Measurements from ENCODE around the gene ZEB2.
A peak's percentile ranks its signal among the peaks of the same experiment; 100 is the strongest.

ZEB2 gene

GRCh38 chr2:144458541-144458940, 61.4 kb downstream of the ZEB2 start:
- 91% methylated on average over 3 of the region's 3 CpGs for WGBS
- H3K4me1 ChIP-seq (ENCODE audit: insufficient read depth, low read length), result peaks cover 44% of the 10 kb centered on the region
- no peak overlapping the region for H3K9ac ChIP-seq (ENCODE audit: low read depth, low read length)

DNA sequence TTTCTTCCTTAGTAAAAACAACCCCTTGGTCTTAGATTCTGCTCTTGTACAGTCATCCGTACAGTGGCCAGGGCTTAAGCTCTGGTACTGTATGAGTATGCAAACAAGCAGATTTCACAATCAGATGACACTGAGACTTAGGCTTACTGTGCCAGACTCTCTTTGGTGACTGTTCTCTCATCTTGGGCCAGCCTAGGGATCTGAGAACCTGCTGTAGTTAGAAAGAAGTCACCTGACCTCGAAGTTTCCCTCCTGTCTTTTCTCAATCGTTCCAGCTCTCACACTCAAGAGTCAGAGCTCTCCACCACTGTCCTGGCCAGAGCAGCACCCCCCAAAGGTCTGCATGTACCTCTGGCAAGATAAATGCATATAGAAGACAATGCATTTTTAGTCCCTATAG, 63.2 kb downstream of the ZEB2 start:
- Histone ChIP-seq H3K27me3 (ENCODE audit: insufficient read depth, low read length) (no peaks in the 10 kb centered on the region; the same call in 1 of the 2 replicates), H3K9ac (ENCODE audit: low read depth, low read length) (no peak overlapping the region), H3K27ac (ENCODE audit: low read depth, low read length) (no peak overlapping the region), H3K36me3 (ENCODE audit: insufficient read depth, low read length) (no peaks in the 10 kb centered on the region), H3K9me3 (ENCODE audit: insufficient read depth, low read depth, low read length) (no peaks in the 10 kb centered on the region), H3K4me3 (ENCODE audit: low read length) (no peak overlapping the region), H3K4me1 (ENCODE audit: insufficient read depth, low read length) (peaks cover 62% of the 10 kb centered on the region)
- 73% methylated on average over 3 of the region's 3 CpGs for WGBS

More at GRCh38 chr2:144458541-144458940, 61.4 kb downstream of the ZEB2 start:
- H3K4me3 ChIP-seq (ENCODE audit: low read length), result no peak overlapping the region
- no peaks in the 10 kb centered on the region for H3K9me3 ChIP-seq (ENCODE audit: insufficient read depth, low read depth, low read length)
- H3K36me3 ChIP-seq (ENCODE audit: insufficient read depth, low read length), result no peaks in the 10 kb centered on the region
- H3K27ac ChIP-seq (ENCODE audit: low read depth, low read length), result no peak overlapping the region
- H3K27me3 ChIP-seq (ENCODE audit: insufficient read depth, low read length), result no peaks in the 10 kb centered on the region

DNA sequence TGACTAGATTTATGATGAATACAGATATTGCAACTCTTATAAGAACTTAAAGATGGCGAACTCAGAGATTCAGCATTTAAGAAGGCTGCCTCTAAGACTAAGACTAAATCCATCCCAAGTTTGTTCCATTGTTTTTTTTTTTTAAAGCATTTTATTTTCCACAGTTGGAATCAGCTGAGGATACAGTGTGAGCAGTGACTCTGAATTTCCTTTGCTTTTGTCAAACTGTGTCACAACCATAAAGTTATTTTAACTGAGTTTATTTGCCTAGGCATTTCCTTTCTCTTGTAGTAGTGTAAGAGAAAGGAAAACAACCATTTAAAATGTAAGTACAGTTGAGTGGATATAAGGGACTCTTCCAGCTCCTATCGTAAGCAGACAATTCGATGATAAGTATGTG, 63.9 kb downstream of the ZEB2 start:
- Histone ChIP-seq H3K4me3 (ENCODE audit: low read length) (no peak overlapping the region), H3K27ac (ENCODE audit: low read depth, low read length) (no peak overlapping the region), H3K27me3 (ENCODE audit: insufficient read depth, low read length) (no peaks in the 10 kb centered on the region; the same call in 1 of the 2 replicates), H3K36me3 (ENCODE audit: insufficient read depth, low read length) (no peaks in the 10 kb centered on the region), H3K4me1 (ENCODE audit: insufficient read depth, low read length) (peaks cover 63% of the 10 kb centered on the region), H3K9ac (ENCODE audit: low read depth, low read length) (no peak overlapping the region), H3K9me3 (ENCODE audit: insufficient read depth, low read depth, low read length) (no peaks in the 10 kb centered on the region)
- 85% methylated on average over 2 of the region's 3 CpGs for WGBS

DNA sequence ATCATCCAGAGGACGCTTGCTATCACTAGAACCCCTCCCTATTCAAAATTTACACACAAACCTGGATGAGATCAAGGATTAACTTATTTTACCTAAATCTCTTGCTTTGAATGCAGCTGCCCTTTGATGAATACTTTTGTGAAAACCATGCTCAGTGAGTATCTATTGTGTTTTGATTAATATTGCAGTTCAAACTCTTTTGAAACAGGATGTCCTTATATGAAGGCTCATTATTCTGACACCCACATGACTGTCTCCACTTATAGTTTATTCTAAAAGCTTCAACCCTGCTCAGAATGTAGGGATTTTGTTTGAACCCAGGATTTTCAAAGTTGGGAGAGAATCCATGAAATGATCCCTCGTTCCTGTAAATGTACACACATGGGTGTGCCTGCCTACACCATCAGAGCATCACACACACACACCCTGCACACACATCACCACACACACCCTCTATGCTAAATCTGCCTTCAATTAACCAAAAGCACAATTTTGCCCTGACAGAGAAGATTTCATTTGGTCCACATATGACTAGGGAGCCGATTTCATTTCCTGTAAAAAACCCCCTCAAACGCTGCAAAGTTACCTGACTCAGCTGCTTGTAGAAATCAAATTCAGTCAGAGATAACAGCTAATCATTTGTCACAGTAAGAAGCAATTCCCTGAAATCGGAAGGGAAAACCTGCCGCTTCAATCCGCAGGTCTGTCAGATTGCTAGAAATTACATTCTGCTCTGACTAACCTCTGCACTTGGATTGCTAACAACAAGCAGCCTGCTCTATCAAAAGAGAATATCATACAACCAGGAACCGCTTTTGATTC, 65.2 kb downstream of the ZEB2 start:
- WGBS, result 77% methylated on average over 8 of the region's 8 CpGs
- no peaks in the 10 kb centered on the region for H3K9me3 ChIP-seq (ENCODE audit: insufficient read depth, low read depth, low read length)
- H3K4me3 ChIP-seq (ENCODE audit: low read length), result no peak overlapping the region
- no peak overlapping the region for H3K27ac ChIP-seq (ENCODE audit: low read depth, low read length)
- H3K36me3 ChIP-seq (ENCODE audit: insufficient read depth, low read length), result no peaks in the 10 kb centered on the region
- peaks cover 54% of the 10 kb centered on the region for H3K4me1 ChIP-seq (ENCODE audit: insufficient read depth, low read length)
- H3K27me3 ChIP-seq (ENCODE audit: insufficient read depth, low read length), result no peaks in the 10 kb centered on the region; the same call in 1 of the 2 replicates
- no peak overlapping the region for H3K9ac ChIP-seq (ENCODE audit: low read depth, low read length)

GRCh38 chr2:144453486-144454158, 66.3 kb downstream of the ZEB2 start:
- H3K36me3 ChIP-seq (ENCODE audit: insufficient read depth, low read length), result no peaks in the 10 kb centered on the region
- no peak overlapping the region for H3K9ac ChIP-seq (ENCODE audit: low read depth, low read length)
- peaks cover 54% of the 10 kb centered on the region for H3K4me1 ChIP-seq (ENCODE audit: insufficient read depth, low read length)

DNA sequence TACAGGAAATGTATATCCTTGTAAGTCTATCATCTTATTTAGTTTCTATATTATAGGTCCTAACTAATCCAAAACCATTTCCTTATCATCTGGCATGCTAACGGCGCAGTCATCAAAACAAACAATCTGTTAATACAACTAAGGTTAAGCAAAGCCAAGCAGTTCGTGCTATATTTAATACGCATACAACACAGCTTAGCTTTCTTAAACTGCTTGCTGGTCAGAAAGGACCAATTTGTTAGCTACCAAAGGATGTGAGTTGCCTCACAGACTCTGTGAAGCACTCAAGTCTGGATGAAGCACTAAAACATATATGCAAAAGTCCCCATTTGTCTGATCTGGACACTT, 67.0 kb downstream of the ZEB2 start:
- no peaks in the 10 kb centered on the region; the same call in 1 of the 2 replicates for H3K27me3 ChIP-seq (ENCODE audit: insufficient read depth, low read length)
- peaks cover 55% of the 10 kb centered on the region for H3K4me1 ChIP-seq (ENCODE audit: insufficient read depth, low read length)
- WGBS, result 73% methylated on average over 4 of the region's 4 CpGs
- no peaks in the 10 kb centered on the region for H3K36me3 ChIP-seq (ENCODE audit: insufficient read depth, low read length)
- no peak overlapping the region for H3K4me3 ChIP-seq (ENCODE audit: low read length)
- H3K27ac ChIP-seq (ENCODE audit: low read depth, low read length), result peak overlapping the region; percentile 46
- H3K9ac ChIP-seq (ENCODE audit: low read depth, low read length), result 0 out of 2 replicates have a peak overlapping the region, but pooled peaks have one; percentile 11
- H3K9me3 ChIP-seq (ENCODE audit: insufficient read depth, low read depth, low read length), result no peaks in the 10 kb centered on the region

More at GRCh38 chr2:144453486-144454158, 66.3 kb downstream of the ZEB2 start:
- WGBS, result 97% methylated on average over 4 of the region's 5 CpGs
- Histone ChIP-seq H3K27me3 (ENCODE audit: insufficient read depth, low read length) (no peaks in the 10 kb centered on the region; the same call in 1 of the 2 replicates), H3K27ac (ENCODE audit: low read depth, low read length) (no peak overlapping the region), H3K9me3 (ENCODE audit: insufficient read depth, low read depth, low read length) (no peaks in the 10 kb centered on the region), H3K4me3 (ENCODE audit: low read length) (no peak overlapping the region)

- no peaks in the 10 kb centered on the region for H3K9me3 ChIP-seq (ENCODE audit: insufficient read depth, low read depth, low read length)
- no peaks in the 10 kb centered on the region; the same call in 1 of the 2 replicates for H3K27me3 ChIP-seq (ENCODE audit: insufficient read depth, low read length)
- 31% methylated on average over 14 of the region's 15 CpGs for whole genome bisulfite sequencing
- H3K36me3 ChIP-seq (ENCODE audit: insufficient read depth, low read length), result no peaks in the 10 kb centered on the region
- peak overlapping the region; percentile 21; the same call in 1 of the 2 replicates for H3K4me3 ChIP-seq (ENCODE audit: low read length)
- peaks cover 55% of the 10 kb centered on the region for H3K4me1 ChIP-seq (ENCODE audit: insufficient read depth, low read length)
- no peak overlapping the region for H3K9ac ChIP-seq (ENCODE audit: low read depth, low read length)
- H3K27ac ChIP-seq (ENCODE audit: low read depth, low read length), result peak overlapping the region; percentile 11; the same call in 1 of the 2 replicates
Measured at GRCh38 chr2:144452169-144452988, 67.5 kb downstream of the ZEB2 start.

DNA sequence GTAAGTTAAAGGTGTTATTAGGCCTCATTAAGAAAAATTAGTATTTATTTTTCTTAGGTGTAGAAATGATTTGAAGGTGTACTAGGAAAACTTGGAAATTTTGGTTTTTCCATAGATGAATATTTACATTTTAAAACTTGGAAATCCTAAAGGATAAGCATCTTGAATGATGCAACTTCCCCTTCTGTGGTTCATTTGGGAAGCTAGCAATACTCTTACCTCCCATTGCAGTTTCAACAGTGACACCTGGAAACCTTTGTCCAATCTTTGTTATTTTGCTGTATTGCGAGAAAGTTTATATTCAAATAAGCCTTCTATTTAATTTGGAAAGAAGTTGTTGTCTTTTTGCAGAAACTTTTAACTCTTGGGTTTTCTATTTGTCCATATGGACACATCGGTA, 68.5 kb downstream of the ZEB2 start:
- Histone ChIP-seq H3K9me3 (ENCODE audit: insufficient read depth, low read depth, low read length) (no peaks in the 10 kb centered on the region), H3K36me3 (ENCODE audit: insufficient read depth, low read length) (no peaks in the 10 kb centered on the region), H3K27me3 (ENCODE audit: insufficient read depth, low read length) (no peaks in the 10 kb centered on the region; the same call in 1 of the 2 replicates), H3K9ac (ENCODE audit: low read depth, low read length) (no peak overlapping the region), H3K27ac (ENCODE audit: low read depth, low read length) (no peak overlapping the region), H3K4me3 (ENCODE audit: low read length) (no peak overlapping the region), H3K4me1 (ENCODE audit: insufficient read depth, low read length) (peaks cover 50% of the 10 kb centered on the region)
- WGBS, result 100% methylated on average over 1 of the region's 2 CpGs

GRCh38 chr2:144449028-144449406, 70.9 kb downstream of the ZEB2 start:
- H3K4me3 ChIP-seq (ENCODE audit: low read length), result no peak overlapping the region
- H3K27me3 ChIP-seq (ENCODE audit: insufficient read depth, low read length), result peaks cover 7% of the 10 kb centered on the region; the same call in 1 of the 2 replicates
- H3K4me1 ChIP-seq (ENCODE audit: insufficient read depth, low read length), result peaks cover 63% of the 10 kb centered on the region
- H3K36me3 ChIP-seq (ENCODE audit: insufficient read depth, low read length), result no peaks in the 10 kb centered on the region
- WGBS, result 38% methylated on average over 7 of the region's 7 CpGs
- H3K9ac ChIP-seq (ENCODE audit: low read depth, low read length), result no peak overlapping the region
- no peak overlapping the region for H3K27ac ChIP-seq (ENCODE audit: low read depth, low read length)
- H3K9me3 ChIP-seq (ENCODE audit: insufficient read depth, low read depth, low read length), result no peaks in the 10 kb centered on the region

DNA sequence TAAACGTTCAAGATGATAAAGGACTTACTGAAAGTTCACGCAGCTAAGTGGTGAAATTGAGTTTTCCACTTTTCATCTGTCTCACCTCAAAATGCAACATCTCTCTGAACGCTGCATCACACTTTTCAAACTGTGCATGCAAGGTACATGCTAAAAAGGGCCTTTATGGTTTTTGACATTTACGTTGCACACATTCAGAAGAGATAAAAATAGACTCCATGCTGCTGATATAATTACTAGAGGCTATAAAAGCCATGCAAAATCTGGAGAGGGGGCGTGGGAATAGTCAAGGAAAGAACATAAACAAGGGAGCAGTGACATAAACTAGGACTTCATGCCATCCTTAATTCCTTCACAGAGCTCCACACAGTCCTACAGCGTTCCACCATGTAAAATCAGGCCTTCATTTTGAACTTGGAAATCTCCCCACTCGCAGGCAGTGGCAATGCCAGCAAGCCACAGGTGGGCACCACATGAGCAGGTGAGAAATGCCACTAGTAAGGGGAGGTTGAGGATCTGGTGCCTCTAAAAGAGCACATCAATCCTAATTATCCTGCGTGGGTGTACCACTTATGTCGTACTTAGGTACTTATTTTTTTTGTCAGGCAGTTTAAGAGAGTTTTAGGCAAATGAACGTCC, 71.4 kb downstream of the ZEB2 start:
- H3K36me3 ChIP-seq (ENCODE audit: insufficient read depth, low read length), result no peaks in the 10 kb centered on the region
- 80% methylated on average over 10 of the region's 10 CpGs for WGBS

More for the DNA sequence above, 71.4 kb downstream of the ZEB2 start:
- H3K27ac ChIP-seq (ENCODE audit: low read depth, low read length), result no peak overlapping the region
- H3K9ac ChIP-seq (ENCODE audit: low read depth, low read length), result no peak overlapping the region
- H3K9me3 ChIP-seq (ENCODE audit: insufficient read depth, low read depth, low read length), result no peaks in the 10 kb centered on the region
- peaks cover 63% of the 10 kb centered on the region for H3K4me1 ChIP-seq (ENCODE audit: insufficient read depth, low read length)
- no peak overlapping the region for H3K4me3 ChIP-seq (ENCODE audit: low read length)
- H3K27me3 ChIP-seq (ENCODE audit: insufficient read depth, low read length), result peaks cover 7% of the 10 kb centered on the region; the same call in 1 of the 2 replicates
